HG03469 (cell line): ENCODE measurements around the gene DSCAM.
"Not testable (repeated sequence)": the region's sequence is repeated elsewhere in the genome, so short reads cannot be mapped to it uniquely, and the experiment has no call there.

Source experiments
- ATAC-seq: cut with Tn5 transposase; IDR thresholded peaks from one replicate; pipeline ENCODE4 v1.9.1; 2021; ENCODE audit warnings: mild to moderate bottlenecking, moderate library complexity, moderate number of reproducible peaks; ENCODE audit not compliant: unreplicated experiment

DSCAM gene

DNA sequence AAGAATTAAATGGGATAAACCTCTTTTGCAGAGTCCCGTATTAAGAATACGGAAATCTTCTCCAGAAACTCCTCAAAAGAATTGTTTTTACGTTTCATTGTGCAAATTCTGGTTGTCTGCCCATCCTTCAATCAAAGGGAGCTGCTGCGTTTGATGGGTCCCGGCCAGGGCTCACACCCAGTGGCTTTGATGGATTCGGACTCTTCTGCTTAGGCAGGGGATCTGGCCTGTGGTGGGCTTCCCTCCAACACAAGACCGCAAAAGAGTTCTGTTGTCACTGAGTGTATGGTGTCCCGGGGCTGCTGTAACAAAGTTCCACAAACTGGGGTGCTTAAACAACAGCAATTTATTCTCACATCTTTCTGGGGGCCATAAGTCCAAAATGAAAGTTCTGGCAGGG is 577.7 kb downstream of the DSCAM start:
- ATAC-seq = no peak

DNA sequence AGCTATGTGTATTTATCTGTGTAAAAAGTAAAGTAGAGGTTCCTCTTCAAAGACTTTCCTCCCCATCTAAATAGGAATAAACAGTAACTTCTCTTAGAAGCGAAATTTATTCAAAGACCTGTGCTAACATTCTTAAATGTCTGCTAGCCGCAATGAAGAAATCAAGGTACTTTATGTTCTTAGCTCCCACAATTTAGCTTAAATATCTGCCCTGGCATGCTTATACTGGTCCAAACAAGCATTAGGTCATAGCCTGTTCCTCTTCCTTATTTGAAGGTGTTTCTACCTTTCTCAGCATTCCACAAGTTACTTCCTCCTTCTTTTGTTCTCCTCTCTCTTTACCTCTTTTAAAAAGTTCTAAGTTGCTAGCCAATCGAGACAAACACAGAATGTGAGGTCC is 588.5 kb downstream of the DSCAM start:
- ATAC-seq = not testable (repeated sequence)

DNA sequence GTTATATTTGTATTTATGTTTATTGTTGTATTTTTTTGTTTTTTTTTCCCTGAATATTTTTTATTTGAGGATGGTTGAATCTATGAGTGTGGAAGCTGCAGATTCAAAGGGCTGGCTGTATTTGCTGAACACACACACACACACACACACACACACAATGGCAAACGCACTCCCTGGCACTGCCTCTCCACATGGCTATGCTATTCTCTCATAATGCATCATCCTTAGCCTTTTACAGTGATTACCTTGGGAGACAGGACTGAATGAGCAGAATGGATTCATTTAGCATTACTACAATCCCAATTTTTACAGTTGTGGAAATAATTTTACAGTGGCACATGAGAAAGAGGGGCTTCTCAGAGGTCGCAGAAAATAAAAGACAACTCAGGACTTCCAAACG is 589.6 kb downstream of the DSCAM start:
- ATAC-seq = no peak

DNA sequence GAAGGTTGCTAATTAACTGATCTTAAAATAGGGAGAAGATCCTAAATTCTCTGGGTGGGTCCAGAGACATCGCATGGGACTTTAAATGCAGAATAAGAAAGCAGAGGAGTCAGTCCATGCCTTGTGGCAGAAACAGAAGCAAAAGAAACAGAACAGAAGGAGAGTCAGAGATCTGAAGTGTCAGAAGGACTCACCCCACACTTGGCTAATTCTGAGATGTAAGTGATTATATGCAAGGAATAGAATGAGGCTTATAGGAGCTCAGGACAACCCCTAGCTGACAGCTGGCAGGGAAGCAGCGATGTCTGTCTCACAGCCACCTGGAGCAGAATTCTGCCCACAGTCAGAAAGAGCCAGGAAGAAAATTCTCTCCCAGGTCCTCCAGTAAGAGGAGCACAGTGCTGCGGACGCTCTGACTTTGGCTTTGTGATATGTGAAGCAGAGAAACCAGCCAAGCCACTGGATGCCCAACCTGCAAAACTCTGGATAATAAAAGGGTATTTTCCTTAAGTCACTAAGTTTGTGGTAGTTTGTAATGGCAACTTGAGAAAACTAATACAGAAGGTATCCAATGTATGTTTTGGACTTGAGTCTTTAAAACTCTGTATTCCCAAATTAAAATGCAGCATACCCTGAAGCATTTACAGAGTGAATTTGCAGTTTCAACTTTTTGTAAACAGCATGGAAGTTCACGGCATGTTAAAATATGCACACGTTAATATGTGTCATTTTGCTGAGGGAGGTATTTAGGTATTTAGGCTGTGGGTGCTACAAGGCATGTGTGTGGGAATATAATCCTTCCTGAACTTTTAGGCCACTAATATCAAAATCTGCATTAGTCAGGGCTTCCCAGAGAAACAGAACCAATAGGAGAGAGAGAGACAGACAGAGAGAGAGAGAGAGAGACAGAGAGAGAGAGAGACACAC is 591.2 kb downstream of the DSCAM start:
- no peak for ATAC-seq

DNA sequence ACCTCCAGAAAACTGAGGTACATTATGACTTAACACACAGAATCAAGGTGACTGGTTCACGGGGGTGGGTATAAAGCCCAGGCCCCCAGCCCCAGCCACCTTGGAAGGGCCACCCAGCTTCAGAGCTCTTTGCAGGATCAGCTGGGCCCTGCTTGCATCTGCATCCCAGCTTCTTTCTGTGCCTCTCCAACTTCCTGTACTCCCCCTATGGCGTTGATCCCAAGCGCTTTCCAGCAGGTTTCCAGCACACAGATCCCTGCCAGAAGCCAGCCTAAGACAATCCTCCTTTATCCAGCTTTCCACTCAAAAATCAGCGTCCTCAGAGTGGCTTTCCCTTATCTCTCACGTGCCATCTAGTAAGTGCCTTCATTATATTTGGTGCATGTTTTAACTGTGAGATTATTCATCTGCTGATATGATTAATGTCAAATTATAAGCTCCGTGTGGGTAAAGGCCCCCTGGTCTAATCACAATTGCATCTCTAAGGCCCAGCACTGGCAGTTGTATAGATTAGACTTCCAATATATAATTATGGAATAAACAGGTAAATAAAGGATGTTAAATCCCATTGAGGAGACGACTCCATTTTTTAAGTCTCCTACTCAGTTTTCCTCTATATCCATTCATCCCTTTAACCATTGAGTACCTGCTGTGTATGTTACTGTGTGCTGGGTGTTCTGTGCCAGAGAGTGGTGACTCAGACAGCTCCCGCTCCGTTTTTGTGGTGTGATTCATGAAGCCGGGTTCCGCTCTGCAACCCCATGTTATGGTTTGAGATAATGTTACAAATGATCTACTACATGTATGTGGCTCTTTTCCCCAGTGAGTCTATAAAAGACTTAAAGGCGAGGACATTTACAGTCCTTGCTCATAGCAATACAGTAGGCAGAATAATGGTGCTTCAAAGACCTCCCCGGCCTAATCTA is 592.2 kb downstream of the DSCAM start:
- no peak for ATAC-seq

DNA sequence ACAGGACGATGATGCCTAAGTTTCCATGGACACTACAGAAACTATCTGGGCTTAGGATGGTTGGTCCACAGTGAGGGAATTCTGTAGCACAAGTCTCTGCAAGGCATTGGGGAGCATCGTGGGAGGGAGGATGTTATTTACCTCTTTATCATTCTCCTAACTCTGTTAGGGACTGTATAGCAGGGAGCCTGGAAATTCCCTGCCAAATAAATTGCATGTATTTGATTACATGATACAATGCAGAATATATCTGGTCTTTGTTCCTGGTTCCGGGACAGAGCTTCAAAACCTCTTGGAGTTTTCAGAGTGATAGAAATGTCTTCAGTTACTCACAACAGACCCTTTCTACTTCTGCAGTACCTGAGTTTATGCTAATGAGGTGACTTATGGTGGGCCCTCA is 593.8 kb downstream of the DSCAM start:
- no peak for ATAC-seq

DNA sequence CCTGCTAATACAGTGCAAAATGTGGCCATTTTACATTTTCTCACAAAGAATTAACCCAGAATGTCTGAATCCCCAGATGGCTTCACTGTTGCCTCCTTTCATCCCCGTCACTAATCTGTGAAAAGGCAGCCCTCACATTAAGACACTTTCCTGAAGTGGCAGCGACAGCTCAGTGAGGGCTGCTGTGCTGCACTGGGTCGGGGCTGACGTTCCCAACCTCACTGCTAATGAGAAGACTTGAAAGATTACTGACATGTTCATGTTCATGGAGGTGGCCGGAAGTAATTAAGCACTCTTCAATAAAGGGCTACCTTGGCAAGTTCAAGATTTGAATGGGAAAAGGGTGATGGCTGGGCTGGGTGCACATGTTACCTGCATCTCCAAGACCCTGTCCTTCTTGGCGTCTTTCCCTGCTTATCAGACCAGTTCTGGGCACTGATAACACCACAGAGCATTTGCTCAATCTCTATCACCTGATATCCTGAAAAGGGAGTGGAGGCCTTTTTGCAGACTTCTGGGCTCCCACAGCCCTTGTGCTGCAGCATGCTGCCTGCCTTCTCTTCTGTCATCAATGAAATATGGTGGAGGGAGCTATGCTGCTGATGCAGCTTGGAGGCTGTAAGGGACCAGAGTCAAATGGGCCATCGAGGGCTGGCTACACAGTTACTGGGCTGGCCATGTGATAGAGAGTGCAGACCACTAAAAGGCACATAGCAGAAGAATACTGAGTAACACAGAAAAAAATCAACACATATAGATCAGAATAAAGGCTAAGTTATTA is 596.3 kb downstream of the DSCAM start:
- no peak for ATAC-seq

DNA sequence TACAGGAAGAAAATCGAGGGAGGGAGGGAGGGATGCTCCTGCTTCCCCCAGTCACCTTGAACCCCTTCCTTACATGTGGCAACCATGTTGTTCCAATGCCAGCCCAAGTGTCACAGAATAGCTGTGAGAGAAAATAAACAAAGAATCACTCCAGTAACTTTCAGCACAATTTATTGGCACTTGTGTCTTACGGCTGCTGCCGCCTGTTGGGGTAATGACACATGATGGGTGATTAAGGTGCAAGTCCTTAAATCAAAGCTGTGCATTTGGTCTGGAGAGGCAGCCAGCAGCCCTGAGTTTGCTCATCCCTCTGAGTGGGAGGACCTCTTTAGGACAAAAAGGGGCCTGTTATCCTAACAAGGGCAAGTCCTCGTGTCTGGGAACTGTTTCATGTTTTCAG is 602.0 kb downstream of the DSCAM start:
- ATAC-seq = no peak

DNA sequence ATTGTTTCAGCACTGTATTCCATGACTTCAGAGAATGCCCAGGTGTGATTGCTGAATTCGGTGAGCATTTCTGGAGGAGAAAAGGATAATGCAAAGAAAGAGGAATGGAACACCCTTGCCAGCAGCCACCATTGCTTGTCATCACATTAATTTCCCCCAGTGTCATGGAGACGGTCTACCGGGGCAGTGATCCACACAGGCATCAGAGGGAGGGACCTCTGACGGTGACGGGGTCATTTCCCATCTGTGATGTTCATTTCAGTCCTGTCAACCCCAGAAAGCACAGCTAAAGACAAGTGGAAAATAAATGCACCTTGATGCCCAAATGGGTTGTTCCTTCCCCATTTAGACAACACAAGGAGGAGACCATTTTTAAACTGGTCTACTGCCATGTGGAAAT is 603.3 kb downstream of the DSCAM start:
- no peak for ATAC-seq

DNA sequence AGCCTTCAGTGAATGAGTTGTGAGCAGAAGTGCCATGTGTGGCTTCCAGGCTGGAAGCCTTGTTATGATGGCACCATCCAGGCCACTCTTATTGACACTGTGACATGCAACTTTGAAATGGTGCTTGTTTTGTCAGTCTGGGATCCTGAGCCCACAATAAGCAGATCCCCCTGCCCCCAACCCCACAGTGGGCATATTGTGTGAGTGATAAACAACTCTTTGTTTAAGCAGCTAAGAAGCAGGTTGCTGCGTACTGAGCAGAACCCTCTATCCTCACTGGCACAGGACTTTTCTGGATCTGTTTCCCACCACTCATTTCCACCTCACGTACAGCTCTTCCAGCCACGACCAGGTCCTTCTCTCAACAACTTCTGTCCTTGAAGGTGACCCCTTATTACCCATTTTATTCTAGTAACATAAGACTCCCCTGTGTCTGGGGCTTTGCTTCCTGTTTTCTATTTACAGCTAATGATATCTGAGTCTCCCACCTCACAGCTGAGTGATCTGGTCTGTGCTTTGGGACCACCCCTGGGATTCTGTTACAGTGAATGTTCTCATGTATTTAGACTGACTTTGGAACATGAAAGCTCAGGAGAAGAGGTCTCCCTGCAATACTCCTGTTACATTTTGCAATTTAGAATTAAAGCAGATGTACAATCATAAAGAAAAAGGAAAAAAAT is 604.2 kb downstream of the DSCAM start:
- no peak for ATAC-seq

DNA sequence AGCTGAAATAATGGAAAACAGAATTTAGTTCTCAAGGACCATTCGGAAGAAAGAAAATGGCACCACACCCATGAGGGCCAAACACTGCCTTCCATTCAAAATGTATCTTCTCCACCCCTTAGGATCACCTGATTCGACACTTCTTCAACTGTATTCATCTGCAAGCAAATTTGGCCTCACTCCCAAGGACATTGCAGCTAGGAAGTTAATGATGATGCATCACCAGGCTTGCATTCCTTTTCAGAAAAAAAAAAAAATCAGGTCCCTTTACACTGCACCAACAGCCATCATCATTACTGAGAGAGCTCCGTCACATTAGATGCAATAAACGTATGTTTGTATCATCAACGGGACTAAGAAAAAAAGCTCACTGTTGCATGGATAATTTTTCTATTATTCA is 611.4 kb downstream of the DSCAM start:
- ATAC-seq = no peak

DNA sequence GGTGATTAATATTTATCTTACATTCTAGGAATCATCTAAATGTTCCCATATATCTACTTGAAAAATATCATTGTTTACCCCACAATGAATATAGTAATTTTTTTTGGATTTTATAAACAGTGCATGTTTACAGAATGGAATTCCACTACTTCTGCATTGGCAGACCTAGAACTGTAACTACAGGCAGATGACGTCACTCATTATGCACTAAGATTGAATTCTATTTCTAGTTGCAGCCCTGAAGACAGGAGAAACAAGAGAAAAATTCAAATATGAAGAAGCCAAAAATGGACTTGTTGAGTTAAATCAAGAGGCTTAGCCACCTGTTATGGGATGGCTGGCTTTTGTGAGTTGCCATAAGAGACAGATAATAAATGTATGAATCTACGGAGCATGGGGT is 615.0 kb downstream of the DSCAM start:
- ATAC-seq = no peak

DNA sequence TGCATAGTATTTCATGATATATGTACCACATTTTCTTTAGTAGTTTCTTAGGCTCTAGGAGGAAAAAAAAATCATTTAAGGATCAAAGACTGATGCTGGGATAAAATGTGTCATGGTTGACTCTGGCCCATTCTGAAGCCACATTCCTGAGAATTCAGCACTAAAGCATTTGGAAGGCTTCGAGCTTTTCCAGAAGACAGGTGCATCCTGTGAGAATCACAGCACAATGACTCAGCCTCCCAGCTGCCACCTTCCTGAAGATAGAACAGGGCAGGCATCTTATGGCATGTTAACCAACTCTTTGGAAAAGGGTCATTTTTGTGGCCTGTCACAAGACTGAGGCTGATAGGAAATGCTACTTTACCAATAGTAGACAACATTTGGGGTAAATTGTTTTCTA is 619.9 kb downstream of the DSCAM start:
- no peak for ATAC-seq

DNA sequence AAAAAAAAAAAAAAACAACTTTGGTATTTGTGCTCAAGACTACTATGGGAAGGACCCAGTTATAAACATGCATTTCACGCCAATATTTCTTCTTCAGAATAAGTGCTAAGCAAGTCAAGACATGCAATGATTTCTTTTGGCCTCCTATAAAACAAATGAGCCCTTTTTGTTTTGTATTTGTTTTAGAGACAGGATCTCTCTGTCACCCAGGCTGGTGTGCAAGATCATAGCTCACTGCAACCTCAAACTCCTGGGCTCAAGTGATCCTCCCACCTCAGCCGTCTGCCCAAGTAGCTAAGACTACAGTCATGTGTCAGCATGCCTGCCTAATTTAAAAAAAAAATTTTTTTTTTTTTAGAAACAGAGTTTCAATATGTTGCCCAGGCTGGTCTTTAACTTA is 631.0 kb downstream of the DSCAM start:
- no peak for ATAC-seq

DNA sequence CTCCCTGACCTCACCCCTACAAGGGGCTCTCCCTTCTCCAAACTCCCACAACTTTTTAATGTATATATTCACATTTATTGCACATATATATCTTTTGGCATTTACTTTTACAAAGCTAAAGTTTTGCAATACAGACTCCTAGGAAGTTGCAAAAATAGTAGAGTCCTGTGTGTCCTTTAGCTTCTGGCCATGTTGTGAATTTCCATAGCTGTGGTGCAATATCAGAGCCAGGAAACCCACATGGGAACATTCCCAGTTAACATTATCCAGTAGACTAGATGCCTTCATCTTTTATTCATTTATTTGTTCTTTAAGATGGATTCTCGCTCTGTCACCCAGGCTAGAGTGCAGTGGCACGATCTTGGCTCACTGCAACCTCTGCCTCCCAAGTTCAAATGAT is 636.7 kb downstream of the DSCAM start:
- ATAC-seq = no peak

DNA sequence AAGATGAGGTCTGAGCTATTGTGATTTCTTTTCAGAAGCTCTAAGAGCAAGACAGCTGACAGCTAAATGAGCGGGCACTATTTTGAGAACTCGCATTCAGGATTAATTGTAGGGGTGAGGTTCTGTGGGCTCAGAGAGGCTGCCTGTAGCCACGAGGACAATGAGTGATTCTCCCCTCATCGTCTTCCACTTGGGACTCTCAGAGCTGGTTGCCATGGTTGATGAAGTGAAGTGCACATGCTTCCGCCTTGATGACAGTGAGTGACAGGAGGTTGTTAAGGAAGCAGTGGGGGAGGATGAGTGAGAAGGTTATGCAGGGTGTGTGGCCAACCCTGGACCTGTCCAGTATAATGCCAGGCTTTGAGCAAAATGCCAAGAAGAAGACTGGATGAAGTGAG is 638.0 kb downstream of the DSCAM start:
- no peak for ATAC-seq

DNA sequence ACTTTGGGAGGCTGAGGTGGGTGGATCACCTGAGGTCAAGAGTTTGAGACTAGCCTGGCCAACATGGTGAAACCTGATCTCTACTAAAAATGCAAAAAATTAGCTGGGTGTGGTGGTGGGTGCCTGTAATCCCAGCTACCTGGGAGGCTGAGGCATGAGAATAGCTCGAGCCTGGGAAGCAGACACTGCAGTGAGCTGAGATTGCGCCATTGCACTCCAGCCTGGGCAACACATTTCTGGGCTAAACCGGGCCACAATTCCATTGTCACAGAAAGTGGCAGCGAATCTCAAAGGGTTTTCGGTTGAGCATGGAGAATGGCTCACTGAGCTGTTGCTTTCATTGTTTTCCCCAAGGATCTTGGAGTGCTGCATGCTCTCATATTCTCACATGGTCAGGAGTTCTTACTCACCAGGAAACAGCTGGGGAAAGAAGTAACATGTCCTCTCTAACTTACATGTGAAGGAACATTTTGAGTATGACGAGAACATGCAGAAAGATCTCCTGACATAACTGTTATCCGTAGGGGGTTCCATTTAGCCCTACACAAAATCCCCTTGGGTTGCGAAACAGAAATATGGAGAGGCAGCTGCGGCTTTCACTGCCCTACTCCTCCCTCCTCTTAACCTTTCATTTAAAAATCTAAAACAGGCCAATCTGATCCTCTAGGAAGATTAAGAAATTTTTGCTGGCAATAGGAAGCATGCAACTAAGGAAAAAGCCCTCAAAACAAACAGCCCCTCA is 638.6 kb downstream of the DSCAM start:
- ATAC-seq = no peak

DNA sequence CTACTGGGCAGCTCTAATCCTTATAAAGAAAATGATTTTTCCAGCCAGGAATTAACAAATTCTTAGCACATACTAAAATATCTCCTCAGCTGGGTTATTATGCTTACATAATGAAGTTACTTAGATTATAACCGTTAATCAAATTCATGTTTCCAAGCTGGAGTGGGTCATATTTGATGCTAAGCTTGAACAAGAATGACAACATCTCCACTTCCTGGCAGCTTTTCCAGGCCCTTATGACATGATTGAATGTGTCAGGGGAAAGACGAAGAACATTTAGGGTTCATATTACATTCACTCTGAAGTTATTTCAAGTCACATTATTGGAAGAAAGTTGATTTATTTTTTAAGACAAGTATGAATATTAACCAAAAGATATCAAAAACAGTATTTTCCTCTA is 646.0 kb downstream of the DSCAM start:
- no peak for ATAC-seq

DNA sequence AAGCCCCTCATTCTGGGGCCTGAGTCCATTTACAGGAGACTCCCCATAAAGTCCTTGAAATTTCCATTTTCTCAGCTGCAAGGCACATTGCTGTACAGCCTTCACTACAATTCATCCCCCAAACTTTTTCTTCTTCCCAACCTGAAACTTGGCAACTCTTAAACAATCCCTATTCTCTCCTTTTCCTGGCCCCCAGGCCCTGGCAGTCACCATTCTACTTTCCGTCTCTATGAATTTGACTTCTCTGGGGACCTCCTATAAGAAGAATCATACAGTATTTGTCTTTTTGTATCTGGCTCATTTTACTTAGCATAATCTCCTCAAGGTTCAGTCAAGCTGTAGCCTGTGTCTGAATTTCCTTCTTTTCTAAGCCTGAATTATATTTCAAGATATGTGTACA is 646.8 kb downstream of the DSCAM start:
- ATAC-seq = no peak
